Colon (tissue), 2 donors: ENCODE data around the gene PHC2.

Experiments used
- FAIRE-seq: peaks from 2 replicates; lab custom pipeline; 2012; peaks lifted over from hg19 to GRCh38; lab: Jason Lieb, UNC
- donor health status: control.
- donor health status: control.

Gene PHC2

DNA sequence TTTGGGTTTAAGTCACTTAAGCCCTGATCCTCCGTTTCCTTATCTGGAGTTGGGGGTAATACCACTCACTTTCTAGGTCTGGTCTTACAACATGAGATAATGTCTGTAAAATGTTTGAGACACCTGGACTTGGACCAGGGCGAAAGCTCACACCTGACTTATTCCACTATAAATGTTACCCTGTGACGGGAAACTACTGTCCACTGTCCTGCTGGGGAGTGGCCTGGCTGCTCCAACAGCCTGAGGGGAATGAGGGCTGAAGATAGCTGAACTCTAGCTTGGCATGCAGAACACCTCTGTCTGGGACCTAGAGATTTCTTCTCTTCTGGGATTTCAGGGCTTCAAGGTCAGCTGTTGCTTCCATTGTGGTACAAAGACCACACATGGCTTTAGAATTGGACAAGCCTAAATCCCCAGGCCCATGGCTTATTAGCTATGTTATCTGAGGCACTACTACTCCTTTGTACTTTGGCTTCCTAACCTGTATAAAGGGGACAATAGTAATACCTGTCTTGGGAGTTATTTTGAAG, 100.5 kb downstream of the PHC2 start:
- no peak for FAIRE-seq

DNA sequence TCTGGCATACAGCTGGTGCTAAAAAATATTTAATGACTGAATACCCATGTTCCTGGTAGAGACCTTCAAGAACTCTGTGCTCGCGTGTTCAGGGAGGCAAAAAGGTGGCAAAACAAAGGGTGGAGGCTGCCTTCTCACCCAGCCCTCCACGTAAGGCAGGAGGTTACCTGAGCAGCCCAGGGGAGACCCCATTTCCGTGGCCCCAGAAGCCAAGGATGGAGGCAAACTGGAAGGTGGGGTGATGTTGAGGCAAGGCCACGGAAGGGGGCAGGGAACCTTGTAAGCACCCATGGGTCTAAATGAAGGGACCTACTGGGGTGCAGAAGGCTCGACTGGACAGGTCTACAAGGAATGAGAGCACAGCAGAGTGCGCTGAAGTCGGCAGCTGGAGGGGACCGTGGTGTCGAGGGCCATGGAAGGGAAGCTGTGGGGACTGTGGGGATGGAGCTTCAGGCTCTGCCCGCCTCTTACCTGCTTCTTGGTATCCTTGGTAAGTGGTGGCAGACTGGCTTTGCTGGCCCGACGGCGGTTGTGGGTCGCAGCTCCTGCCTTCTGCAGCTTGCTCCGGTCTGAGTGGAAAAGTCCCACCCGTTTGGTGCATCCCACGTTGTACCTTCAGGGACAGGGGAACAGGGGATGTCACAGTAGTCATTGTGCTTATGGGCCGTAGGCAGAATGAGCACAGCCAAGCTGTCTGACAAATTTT, 101.1 kb downstream of the PHC2 start:
- FAIRE-seq = no peak

DNA sequence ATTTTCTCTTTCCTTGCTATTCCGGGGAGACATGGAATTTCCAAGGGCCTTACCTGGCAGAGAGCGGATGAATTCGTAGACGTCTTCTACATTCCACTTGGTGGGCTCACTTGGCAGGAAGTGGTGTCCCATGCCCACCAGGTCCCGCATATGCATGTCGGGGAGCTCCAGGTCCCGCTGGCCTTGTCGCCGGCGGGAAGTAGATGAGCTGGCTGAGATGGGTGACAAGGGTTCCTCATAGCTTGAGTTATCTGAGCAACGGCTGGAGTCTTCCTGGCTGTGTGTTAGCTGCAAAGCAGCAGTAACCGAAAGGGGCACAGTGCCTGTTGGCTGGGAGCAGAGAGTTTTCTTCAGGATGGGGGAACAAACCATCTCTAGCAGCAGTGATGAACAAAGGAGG, 102.1 kb downstream of the PHC2 start:
- no peak for FAIRE-seq

DNA sequence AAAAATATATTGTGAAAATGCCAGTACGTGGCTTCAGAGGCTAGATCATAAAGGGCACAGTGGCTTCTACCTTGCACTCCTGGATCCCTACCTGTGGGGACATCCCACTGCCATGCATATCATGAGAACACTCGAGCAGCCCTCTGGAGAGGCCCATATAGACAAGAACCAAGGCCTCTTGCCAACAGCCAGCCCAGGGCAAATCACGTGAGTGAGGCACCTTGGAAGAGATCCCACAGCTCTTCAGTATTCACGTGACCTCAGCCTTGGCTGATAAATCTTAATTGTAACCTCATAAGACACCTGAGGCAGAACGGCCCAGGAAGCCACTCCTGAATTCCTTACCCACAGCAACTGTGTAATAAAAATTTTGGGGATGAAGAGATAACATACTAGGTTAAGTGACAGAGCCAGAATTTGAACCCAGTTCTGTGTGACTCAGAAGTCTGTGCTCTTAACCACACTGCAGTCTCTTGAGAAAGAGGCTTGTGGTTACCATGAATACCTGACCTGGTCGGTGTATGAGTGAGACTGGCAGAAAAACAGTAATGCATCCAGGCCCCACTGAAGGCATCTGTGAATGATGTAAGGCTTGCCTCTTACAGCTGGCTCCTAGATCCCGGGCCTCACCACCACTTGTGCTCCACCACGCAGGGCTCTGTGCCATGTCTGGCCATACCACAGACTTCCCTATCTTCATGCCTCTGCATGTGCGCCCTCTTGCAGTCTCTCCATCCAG, 103.1 kb downstream of the PHC2 start:
- FAIRE-seq = no peak

DNA sequence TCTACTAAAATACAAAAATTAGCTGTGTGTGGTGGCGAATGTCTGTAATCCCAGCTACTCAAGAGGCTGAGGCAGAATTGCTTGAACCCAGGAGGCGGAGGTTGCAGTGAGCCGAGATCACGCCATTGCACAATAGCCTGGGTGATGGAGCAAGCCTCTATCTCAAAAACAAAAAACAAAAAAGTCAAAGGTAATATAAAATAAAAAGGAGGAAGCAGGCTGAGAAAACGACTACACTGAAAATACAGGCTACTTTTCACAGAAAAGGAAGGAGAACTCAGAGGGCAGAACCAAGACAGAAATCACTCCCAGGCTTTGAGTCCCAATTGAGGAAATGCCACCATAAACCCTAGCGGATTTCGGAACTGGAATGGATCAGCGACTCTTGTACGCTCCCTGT, 104.1 kb downstream of the PHC2 start:
- no peak for FAIRE-seq

DNA sequence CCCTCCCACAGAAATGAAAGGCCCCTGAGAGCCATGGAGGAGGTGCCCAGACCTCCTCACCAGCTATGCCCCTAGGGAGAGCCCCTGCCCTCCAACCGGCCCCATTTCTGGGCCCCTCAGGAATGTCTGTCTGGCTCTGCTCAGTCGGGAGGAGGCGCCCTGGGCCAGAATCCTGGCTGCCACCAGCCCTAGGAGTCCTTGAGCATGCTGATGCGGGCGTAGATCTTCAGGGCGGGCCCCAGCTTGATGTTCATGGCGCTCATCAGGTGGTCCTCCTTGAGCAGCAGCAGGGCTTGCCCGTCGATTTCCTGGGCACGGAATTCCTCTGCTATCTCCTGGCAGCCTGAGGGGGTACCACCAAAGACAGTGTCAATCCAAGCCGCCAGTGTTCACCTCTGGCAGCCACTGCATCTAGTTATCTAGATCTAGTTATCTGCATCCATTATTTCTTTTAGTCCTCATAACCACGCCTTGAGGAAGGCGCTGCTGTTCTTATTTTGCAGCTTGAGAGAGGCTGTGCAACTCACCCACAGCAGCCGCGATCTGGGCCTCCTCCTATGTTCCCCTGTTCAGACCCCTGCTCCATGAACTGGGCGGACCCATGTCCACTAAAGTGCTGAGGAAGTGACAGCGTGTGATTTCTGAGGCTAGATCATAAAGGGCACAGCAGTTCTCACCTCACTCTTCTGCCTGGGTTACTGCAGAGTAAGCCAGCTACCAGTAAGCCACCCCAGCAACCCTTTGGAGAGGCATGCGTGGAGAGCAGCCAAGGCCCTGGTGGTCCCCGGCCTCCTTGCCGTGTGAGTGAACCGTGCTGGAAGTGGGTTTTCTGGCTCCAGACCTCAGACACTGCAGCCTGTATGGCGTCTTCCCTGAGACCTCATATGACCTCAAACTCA, 106.0 kb downstream of the PHC2 start:
- no peak for FAIRE-seq

DNA sequence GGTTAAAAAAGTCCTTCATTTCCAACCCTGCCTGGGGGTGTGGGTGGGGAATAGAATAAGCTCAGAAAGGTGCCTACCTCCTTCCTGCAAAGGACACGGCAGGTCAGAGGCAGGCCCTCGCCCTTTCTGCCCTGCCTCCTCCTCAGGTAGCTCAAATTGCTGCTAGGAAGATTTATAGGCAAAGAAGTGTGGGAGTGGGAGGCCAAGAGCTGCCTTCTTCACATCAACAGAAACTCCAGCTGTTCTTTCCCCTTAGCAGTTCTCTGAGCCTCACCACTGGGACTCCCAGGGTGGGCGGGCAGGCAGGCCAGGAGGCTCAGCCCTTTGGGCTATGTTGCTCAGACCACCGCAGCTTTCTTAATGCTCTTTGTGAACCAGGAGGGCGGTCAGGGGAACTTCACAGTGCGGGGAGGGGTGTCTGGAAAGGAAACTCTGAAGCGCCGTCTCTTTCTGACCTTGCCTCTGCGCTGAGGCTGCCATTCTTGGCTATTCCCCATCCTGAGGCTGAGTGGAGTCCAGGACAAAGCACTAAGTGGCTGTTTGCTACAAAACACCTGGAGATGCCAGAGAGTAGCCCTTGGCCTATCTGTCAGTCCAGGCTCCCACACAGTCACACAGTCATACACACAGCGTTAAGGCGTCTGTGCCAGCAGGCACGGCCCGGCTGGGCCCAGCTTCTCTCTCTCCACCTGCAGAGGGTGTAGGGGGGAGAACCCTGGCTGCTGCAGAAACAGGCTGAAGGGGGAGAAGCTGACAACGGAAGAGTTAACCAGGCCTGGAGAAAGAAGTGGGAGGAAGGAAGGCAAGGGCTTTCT, 107.0 kb downstream of the PHC2 start:
- FAIRE-seq = no peak

DNA sequence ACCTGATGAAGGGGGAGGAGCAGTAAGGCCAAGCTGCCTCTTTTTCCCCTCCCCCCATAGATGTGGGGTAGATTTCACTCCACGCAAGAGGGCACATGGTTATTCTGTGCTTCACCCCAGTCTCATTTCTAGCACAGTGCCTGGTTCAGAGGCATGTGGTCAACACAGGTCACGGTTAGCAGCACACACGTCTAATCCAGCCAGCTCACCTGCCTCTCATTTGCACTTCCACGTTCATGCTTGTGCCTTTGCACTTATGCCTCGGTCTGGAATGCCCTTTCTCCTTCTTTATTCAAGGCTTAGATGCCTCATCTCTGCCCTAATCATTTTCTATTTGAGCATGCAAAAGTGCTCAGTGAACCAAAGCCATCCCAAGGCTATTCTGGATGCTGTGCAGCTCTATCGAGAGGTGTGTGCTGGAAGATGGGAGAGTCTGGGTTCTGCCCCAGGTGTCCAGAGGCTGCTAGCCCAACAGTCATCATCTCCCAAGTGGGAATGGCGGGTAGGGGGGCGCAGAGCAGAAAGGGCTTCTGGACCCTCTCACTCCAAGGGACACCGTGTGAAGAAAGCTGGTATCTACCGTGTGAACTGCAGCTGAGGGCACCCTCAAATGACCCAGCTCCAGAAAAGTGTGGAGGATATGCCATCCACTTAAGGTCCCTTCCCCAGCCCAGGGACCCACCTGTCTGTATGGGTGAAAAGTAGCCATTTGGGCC, 107.9 kb downstream of the PHC2 start:
- no peak for FAIRE-seq

DNA sequence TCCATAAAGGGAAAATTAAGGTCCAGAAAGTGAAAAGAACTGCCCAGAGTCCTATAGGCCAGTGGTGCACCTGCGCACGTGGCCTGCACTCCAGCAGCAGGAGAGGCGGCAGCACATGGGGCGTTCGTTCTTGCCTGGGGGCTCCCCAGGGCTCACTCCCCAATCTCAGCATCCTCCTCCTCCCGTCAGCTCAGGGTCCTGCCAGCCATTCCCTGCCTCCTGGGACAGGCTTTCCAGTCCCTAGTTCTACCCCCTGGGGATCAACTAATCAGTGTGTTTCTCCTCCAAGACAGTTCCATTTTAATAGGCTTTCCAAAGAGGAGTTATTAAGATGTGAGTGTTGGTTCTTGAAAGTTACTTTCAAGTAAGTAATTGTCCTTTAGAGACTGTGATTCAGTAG, 108.8 kb downstream of the PHC2 start:
- no peak for FAIRE-seq

DNA sequence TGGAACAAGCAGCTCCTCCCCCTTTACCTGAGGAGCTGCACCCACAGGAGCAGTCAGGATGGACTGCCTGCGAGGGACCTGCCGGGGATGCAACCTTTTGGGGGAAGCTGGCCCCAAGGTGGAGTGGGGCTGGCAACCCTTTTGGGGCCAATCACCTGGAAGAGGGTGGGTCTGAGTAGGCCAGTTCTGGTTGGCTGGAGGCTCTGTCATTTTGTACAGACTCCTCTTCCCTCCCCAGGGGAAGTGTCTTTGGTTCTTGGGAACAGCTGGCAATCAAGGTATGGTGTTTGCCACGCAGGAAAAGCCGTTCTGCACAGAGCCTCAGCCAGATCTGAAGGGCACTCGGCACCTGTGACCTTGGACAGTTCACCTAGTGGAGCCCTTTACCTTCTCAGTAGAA, 109.7 kb downstream of the PHC2 start:
- FAIRE-seq = no peak

DNA sequence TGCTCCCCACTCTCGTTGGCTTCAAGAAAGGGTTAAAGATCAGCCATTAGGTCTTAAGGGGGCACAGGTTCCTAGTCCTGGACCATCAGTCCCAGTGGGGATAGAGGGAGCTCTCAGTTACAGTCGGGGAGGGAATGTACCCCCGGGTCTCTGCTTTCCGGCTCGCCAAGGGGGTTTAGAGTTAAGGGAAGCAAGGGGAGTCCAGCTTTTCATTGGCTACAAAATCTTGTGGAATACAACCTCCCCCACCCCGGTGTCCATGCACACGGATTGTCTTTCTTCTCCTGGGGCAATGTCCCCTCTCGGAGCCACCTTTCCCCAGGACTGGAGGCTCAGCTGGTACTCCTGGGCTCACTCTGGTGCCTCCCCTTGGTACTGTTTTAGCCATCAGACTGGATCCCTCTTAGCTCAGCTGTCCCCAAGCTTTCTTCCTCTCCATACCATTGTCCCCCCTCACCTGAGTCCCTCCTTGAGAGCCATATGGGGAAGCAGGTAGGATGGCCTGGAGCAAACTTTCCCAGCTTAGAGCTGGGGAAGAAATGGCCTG, 110.2 kb downstream of the PHC2 start, which contains the start of gene A3GALT2:
A3GALT2 (minus strand) TSS at position 480 of the 547 bp plus-strand sequence; CDS start at position 480, 0 bp downstream.
- no peak for FAIRE-seq

DNA sequence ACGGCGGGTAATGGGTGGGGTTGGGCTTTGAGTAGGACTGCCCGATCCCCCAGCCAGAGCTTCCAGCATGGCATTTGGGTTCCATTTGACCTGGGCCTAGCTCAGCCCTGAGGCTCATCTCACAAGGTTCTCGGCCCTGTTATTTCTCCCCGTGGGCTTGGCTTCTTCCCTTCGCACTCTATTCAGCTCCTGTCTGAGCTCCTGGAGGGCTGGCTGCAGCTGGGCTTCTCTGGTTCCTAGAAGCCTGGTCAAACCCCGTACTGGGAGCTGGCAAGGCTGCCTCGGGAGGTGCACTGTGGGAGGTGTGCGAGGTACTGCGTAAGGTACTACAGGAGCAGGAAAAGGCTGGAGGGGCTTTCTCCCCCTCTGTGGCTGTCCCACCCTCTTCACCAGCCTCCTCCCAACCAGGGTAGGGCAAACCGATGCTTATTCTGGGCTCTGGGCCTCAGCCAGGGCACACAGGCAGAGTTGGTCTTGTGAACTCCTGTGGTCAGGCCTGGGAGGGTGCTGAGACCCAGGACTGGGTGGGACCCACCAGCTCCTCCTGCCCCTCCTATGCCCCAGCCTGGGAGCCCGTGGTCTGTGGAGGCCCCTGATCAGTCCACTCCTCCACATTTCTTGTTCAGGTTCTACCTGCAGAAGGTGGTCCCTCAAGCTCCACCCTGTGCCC, 110.8 kb downstream of the PHC2 start:
- FAIRE-seq = no peak

DNA sequence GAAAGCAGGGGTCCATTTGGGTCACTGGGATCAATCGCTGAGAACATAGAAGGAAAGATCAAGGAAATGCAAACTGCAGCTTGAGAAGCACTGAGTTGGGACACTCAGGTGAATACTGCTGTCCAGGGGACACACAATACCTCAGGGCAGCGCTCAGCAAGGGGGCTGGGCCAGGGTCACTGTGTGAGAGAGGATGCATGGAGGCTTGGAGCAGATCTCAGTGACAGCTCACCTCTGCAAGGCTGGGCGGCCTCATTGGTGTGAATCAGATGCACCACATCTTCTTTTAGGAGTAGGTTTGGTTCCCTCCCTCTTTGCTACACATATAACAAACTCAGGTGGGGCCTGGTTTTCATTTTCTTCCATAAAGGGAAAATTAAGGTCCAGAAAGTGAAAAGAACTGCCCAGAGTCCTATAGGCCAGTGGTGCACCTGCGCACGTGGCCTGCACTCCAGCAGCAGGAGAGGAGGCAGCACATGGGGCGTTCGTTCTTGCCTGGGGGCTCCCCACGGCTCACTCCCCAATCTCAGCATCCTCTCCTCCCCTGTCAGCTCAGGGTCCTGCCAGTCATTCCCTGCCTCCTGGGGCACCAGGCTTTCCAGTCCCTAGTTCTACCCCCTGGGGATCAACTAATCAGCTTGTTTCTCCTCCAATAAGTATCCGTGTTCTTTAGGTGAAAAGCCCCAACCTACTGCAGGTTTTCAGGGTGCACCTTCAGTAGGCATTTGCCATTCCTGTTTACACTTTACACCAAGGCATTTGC, 111.5 kb downstream of the PHC2 start:
- FAIRE-seq = no peak

DNA sequence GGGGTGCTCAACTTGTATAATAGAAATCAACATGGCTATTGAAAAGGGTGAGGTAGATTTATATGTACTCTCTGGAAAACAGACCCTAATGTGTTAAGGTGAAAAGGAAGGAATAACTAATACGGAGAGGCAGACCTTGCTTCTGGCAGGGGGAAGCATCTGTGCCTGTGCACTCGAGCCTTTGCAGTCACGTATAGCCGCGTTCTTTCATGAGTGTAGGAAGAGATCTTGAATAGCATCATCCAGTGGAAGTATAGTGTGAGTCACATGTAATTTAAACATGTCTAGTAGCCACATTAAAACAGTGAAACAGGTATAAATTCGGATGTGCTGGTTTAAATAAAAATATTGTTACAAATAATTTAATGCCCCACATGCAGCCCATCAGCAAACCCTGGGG, 112.9 kb downstream of the PHC2 start:
- no peak for FAIRE-seq

DNA sequence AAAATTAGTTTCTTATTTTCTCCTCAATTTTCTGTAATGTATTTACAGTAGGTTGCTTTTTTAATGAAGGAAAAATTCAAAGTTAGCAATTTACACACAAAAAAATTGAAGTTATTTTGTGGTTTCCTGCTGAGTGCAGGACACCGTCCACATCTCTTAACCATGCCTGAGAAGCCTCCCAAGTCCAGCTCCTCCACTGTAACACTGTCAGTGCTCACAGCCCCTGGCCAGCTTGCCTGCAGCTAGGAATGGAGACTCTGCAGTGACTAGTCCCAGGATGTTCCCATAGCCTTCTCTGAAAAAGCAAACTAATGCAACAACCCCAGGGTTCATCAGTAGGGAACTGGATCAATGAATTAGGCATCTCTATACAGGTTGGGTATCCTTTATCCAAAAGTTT, 113.5 kb downstream of the PHC2 start:
- no peak for FAIRE-seq

DNA sequence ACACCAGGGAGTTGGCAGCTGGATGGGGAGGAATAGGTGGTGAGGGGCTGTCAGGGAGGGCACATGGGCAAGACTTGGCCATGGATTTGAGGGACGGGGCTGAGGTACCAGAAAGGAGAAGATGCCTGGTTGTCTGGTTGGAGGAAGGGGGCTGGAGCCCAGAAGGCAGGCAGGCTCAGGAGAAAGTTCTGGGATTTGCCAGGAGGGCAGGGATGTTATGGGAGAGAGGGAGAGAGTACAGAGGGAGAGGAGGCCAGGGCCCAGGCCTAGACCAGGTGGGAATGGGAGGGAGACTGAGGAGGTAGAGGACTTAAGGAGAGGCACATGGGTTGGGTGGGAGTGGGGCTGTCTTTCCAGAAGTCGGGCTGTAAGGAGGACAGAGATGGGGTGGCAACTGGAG, 114.3 kb downstream of the PHC2 start:
- FAIRE-seq = no peak

DNA sequence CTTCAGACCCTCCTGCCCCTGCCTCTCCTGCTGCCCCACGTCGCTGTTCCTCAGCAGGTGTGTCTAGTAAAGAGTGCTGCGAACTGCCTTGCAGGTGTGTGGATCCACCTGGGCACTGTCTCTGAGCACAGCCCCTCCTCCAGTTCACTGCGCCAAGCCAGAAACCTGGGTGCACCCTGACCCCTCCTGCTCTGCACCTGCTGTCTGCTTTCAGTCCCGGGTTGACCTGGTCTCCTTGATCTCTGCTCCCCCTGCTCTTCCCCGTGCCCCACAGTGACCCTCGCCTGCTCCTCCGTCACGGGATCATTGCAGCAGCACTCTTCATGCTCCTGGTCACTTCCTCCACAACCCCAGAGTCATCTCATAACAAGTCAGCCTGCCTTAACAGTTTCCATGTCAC, 116.5 kb downstream of the PHC2 start:
- no peak for FAIRE-seq

DNA sequence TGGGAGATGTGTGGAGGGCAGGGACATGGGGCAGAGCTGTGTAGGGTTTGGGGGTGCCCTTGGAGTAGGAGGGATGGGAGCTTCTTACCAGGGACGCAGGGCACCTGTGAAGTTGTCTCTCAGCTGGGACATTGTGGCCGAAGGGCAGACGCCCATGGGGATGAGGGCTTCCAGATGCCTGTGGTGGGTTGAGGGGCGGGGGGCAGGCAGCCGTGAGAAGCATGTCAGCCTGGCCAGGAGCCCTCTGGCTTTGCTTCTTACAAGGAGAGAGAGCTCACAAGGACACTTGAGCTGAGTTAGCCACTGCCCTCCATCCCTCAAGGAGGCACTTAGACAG, 118.5 kb downstream of the PHC2 start:
- FAIRE-seq = no peak

DNA sequence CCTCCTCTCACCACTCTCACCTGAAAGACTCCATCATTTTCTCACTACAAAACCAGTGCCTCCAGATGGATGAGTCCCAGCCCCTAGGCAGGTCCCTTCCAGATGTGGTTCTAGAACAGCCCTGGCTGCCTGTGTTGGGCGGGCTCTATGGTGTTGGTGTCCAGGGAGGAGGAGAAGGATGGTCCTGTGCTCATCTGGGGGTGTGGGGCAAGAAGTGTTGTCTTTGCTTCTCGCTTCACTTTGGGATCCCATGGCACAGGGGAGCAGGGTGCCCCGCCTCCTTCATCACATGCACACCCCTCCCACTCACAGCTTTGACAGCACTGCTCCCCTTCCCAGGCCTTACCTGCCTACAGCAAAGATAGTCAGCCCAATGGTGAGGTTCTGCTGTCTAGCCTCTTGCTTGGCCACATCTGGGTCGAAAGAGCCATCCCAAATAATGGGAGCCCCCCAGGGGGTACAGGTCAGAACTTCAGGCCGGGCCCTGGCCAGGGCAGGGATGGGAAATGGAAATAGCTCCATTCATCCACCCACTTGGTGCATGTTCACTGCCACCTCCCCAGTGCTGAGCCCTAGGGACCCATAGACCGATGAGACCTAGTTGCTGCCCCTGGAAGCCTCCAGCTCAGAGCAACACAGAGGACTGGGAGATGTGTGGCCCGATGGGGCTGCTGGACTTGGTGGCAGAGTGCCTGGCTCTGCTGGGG, 119.0 kb downstream of the PHC2 start:
- FAIRE-seq = no peak
